GM23338 (cell line): Measurements from ENCODE around the gene TXN.

Experiments
- CTCF ChIP-seq, 2 experiments: fragments of 200-600 bp in 1 of 2; sonication (generic) in 1 of 2; conservative IDR thresholded peaks; 2 replicates each; pipeline versions ENCODE4 v1.5.1 to v1.6.1; 2016 to 2017; ENCODE audit warnings: antibody characterized with exemption in 2 of 2, low read depth in 2 of 2, mild to moderate bottlenecking in 2 of 2, moderate library complexity in 1 of 2
- EZH2 ChIP-seq: fragments of 200-600 bp; sonication (generic); IDR thresholded peaks from one replicate; pipeline ENCODE4 v1.8.0; 2017; ENCODE audit warnings: antibody characterized with exemption, mild to moderate bottlenecking, low read depth; ENCODE audit not compliant: unreplicated experiment
- POLR2AphosphoS5 ChIP-seq: IDR thresholded peaks from 2 replicates; pipeline ENCODE4 v1.6.1; 2016; ENCODE audit warnings: antibody characterized with exemption, low read depth
- ZNF331 ChIP-seq: fragments of 250-450 bp; sonication (Bioruptor Pico); IDR thresholded peaks from 2 replicates; pipeline ENCODE4 v1.5.0; 2020; ENCODE audit warnings: low read depth, mild to moderate bottlenecking, moderate library complexity

GRCh38 chr9:110207071-110207641 is 49.2 kb downstream of the TXN start:
- TF ChIP-seq ZNF331 (CRISPR knock-in tag) (no peak), CTCF (conservative IDR thresholded peaks at IDR 0.05; ENCODE audit: low read depth in 2 of 2) (no peak), POLR2AphosphoS5 (no peak), EZH2 (no peak)
